Left ventricle myocardium inferior (tissue), 1 donor: ENCODE data around the gene MIA. TPM values are rescaled to one million over a fixed set of nuclear protein-coding genes. Genes with fewer than 3 reads are reported as not detected.

Experiments
- DNase-seq: peaks from one replicate; pipeline ENCODE4 v3.0.0-alpha.2; 2020
- H3K27ac ChIP-seq: fragments of 200-600 bp; replicated peaks from 2 replicates; pipeline ENCODE4 v1.8.0; 2021
- H3K27me3 ChIP-seq: fragments of 200-600 bp; 2 replicates; pipeline ENCODE4 v1.8.0; 2021; ENCODE audit warnings: low read depth
- H3K36me3 ChIP-seq: fragments of 200-600 bp; 2 replicates; pipeline ENCODE4 v1.8.0; 2021
- H3K4me1 ChIP-seq: fragments of 200-600 bp; 2 replicates; pipeline ENCODE4 v1.8.0; 2021
- H3K4me3 ChIP-seq: fragments of 200-600 bp; 2 replicates; pipeline ENCODE4 v1.8.0; 2021; ENCODE audit warnings: mild to moderate bottlenecking, moderate library complexity
- H3K9me3 ChIP-seq: fragments of 200-600 bp; replicated peaks from 2 replicates; pipeline ENCODE4 v1.8.0; 2021
- intact Hi-C: fragments of 100-400 bp; cut with micrococcal nuclease; formaldehyde crosslinking; loops from one replicate; pipeline ENCODE4 v1.11.0; 2022
- total RNA-seq: library from RNA; stranded (reverse); fragmentation: NEBNext Ultra II Directional; extraction: Animal tissue kit (Norgen Biotek cat#: 25700); gene quantifications from one replicate; pipeline ENCODE4 v1.2.1, GENCODE V29; 2021
- TF ChIP-seq, protein P1 (sequence below): fragments of 200-600 bp; IDR thresholded peaks from 2 replicates; pipeline ENCODE4 v1.8.0; 2021; ENCODE audit warnings: antibody characterized with exemption, mild to moderate bottlenecking, borderline replicate concordance
- donor health status: DM: no; HTN: yes; CAD: no; lungs with severe emphysema.

Gene MIA
- total RNA-seq, 1 donor from 2014 or later = not detected

DNA sequence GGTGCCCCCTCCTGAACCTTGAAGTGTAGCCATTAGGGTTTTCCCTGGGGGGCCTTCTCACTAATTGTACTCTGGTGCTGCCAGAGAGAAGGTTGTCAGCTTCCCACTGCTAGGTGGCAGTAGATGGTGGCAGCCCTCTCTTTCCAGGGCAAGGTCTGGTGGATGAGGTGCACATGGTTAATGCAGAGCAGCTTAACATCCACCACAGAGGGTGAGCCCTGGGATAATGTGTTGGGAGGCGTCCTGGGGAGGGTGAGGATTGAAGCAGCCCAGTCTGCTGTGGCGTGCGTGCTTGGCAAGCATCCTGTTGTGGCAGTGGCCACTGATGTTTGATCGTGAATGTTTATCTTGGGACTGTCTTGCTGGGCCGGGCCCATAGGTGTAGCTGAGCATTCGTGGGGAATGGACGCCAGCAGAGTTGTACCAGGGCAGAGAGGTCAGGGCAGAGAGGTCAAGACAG lies 29.5 kb downstream of the MIA start:
- intact Hi-C loops = no loop called here
- Histone ChIP-seq H3K27ac (peak overlapping the region; percentile 99), H3K4me3 (peak overlapping the region; percentile 97), H3K36me3 (peaks cover 47% of the 10 kb centered on the region), H3K4me1 (peaks cover 100% of the 10 kb centered on the region), H3K9me3 (no peaks in the 10 kb centered on the region), H3K27me3 (no peaks in the 10 kb centered on the region)
- no peak for DNase-seq
- TF ChIP-seq, protein P1, sequence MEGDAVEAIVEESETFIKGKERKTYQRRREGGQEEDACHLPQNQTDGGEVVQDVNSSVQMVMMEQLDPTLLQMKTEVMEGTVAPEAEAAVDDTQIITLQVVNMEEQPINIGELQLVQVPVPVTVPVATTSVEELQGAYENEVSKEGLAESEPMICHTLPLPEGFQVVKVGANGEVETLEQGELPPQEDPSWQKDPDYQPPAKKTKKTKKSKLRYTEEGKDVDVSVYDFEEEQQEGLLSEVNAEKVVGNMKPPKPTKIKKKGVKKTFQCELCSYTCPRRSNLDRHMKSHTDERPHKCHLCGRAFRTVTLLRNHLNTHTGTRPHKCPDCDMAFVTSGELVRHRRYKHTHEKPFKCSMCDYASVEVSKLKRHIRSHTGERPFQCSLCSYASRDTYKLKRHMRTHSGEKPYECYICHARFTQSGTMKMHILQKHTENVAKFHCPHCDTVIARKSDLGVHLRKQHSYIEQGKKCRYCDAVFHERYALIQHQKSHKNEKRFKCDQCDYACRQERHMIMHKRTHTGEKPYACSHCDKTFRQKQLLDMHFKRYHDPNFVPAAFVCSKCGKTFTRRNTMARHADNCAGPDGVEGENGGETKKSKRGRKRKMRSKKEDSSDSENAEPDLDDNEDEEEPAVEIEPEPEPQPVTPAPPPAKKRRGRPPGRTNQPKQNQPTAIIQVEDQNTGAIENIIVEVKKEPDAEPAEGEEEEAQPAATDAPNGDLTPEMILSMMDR = peak; percentile 27

DNA sequence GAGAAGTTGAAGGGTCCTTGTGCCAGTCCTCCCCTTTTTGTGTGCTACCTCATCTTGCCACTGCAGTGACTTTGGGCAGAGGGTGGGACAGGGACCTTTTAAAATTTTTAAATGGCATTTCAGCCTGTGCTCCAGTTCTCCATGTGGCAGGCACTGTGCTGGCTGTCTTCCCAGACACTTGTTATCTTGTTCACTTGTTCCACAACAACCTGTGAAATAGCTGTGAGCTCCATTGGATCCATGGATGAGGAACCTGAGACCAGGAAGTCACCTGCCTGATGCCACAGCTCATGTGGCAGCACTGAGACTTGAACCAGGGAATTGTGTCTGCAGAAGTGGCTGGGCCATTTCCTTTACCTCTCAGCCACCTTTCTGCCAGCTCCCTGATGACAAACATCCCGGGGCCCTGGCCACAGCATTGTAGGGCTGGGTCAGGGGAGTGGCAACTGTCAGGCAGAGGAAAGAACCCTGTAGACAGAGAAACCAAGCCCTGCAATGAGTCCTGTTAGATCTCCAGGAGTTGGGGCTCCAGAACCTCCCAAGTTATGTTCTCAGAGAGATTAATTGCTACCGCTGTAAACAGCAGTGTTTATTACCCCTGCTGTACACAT lies 30.0 kb downstream of the MIA start:
- Histone ChIP-seq H3K27me3 (no peaks in the 10 kb centered on the region), H3K9me3 (no peaks in the 10 kb centered on the region), H3K36me3 (peaks cover 46% of the 10 kb centered on the region), H3K27ac (peak overlapping the region; percentile 99), H3K4me1 (peaks cover 100% of the 10 kb centered on the region), H3K4me3 (peak overlapping the region; percentile 97)
- TF ChIP-seq, protein P1 = no peak
- no peak for DNase-seq
- intact Hi-C loops = no loop called here

DNA sequence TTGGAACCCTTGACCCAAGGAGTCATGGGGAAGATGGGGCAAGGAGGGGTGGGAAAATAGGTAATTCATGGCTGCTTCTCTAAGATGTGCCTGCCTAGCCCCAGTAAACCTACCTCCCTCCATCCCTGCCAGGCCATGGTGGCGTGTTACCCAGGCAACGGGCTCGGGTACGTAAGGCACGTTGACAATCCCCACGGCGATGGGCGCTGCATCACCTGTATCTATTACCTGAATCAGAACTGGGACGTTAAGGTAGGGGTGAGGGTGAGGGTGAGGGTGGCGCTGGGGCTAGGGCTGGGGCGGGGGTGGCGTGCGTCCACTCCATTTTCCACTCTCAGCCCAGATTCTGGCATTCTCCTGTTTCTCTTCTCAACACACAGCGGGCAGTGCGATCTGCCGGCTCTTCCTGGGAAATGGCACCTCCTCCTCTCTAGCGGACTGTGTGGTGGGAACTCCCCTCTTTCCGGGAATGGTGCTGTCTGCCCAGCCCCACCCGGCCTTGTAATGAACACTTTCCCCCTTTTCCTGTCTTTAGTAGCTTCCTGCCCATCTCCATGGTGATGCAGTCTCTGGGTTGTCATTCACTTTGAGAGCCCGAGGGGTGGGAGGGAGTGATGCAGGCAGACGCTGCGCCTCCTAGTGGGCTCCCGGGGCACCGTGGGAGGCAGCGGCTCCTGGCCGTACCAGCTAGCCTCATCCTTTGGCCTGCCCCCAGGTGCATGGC lies 31.3 kb downstream of the MIA start:
- H3K4me1 ChIP-seq = peaks cover 96% of the 10 kb centered on the region
- intact Hi-C loops = no loop called here
- H3K9me3 ChIP-seq = no peaks in the 10 kb centered on the region
- DNase-seq = peak; percentile 77
- TF ChIP-seq, protein P1 = peak; percentile 88
- peak overlapping the region; percentile 99 for H3K27ac ChIP-seq
- peak overlapping the region; percentile 49 for H3K4me3 ChIP-seq
- H3K27me3 ChIP-seq = no peaks in the 10 kb centered on the region
- H3K36me3 ChIP-seq = peaks cover 36% of the 10 kb centered on the region

DNA sequence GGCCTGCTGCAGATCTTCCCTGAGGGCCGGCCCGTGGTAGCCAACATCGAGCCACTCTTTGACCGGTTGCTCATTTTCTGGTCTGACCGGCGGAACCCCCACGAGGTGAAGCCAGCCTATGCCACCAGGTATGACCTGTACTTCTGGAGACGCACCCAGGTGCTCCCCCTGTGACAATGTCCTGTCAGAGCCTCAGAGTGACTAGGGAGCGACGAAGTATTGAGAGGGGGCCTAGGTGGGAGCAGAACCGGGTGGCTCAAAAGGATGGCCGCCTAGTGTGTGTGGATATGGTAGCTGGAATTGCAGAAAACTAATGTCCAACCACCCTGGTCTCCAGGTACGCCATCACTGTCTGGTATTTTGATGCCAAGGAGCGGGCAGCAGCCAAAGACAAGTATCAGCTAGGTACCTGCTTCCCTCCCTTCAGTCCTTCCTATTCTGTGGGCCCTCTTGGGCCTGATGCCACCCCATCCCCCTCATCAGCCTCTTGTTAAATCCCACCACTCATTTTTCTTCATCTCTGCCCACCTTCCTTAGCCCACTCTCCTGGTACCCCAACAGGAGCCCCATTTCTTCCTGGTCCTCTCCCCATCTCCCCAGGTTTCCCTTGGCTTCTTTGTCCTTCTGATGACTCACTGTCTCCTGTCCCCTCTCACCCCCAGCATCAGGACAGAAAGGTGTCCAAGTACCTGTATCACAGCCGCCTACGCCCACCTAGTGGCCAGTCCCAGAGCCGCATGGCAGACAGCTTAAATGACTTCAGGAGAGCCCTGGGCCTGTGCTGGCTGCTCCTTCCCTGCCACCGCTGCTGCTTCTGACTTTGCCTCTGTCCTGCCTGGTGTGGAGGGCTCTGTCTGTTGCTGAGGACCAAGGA lies 32.1 kb downstream of the MIA start:
- Histone ChIP-seq H3K4me1 (peaks cover 96% of the 10 kb centered on the region), H3K9me3 (no peaks in the 10 kb centered on the region), H3K4me3 (peak overlapping the region; percentile 49), H3K27ac (peak overlapping the region; percentile 99), H3K27me3 (no peaks in the 10 kb centered on the region), H3K36me3 (peaks cover 28% of the 10 kb centered on the region)
- DNase-seq = no peak
- TF ChIP-seq, protein P1 = peak; percentile 19
- intact Hi-C loops = no loop called here

DNA sequence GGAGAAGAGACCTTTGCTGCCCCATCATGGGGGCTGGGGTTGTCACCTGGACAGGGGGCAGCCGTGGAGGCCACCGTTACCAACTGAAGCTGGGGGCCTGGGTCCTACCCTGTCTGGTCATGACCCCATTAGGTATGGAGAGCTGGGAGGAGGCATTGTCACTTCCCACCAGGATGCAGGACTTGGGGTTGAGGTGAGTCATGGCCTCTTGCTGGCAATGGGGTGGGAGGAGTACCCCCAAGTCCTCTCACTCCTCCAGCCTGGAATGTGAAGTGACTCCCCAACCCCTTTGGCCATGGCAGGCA lies 32.7 kb downstream of the MIA start:
- no peaks in the 10 kb centered on the region for H3K9me3 ChIP-seq
- H3K36me3 ChIP-seq = peaks cover 28% of the 10 kb centered on the region
- peaks cover 96% of the 10 kb centered on the region for H3K4me1 ChIP-seq
- no peaks in the 10 kb centered on the region for H3K27me3 ChIP-seq
- intact Hi-C loops = no loop called here
- H3K4me3 ChIP-seq = no peak overlapping the region
- peak overlapping the region; percentile 99 for H3K27ac ChIP-seq
- TF ChIP-seq, protein P1 = no peak
- no peak for DNase-seq
